Measurements from ENCODE around the gene UNC13A. TPM values are rescaled to one million over a fixed set of nuclear protein-coding genes. Genes with fewer than 3 reads are reported as not detected.

The UNC13A gene
- polyA plus RNA-seq, 3 donors: 0.01 TPM; not detected in 2

- Mint-ChIP-seq H3K36me3 (peaks cover 45 to 83% of the 10 kb centered on the region in 2 donors), H3K27ac (peak overlapping the region in 5 of 7 donors; percentile 16 to 74 (median 51)), H3K9me3 (peaks cover 0 to 2% (median 0%) of the 10 kb centered on the region in 7 donors), H3K4me3 (no peak overlapping the region), H3K27me3 (ENCODE audit: low read depth in 3 of 3) (no peaks in the 10 kb centered on the region), H3K4me1 (peaks cover 25% of the 10 kb centered on the region)
- TF ChIP-seq CTCF (IDR thresholded peaks at IDR 0.05): peak; percentile 39
- no peak for DNase-seq
- Histone ChIP-seq H2AFZ (ENCODE audit: insufficient read depth, low read depth, low read length, poor library complexity, severe bottlenecking) (no peak overlapping the region), H3K4me2 (replicated peaks; ENCODE audit: extremely low read depth, low read length, poor library complexity, severe bottlenecking) (no peak overlapping the region), H3K4me3 (replicated peaks in 1 of 3; ENCODE audit: low read depth in 2 of 3, low read length in 3 of 3) (no peak overlapping the region), H3K4me1 (ENCODE audit: control insufficient read depth in 1 of 2, insufficient read depth in 2 of 2, low read length in 2 of 2) (peaks cover 19 to 23% of the 10 kb centered on the region in 2 donors), H4K20me1 (ENCODE audit: insufficient read depth, low read length) (peaks cover 99% of the 10 kb centered on the region), H3K36me3 (replicated peaks in 1 of 2; ENCODE audit: control insufficient read depth in 1 of 2, insufficient read depth in 2 of 2, low read length in 2 of 2) (peaks cover 67 to 80% of the 10 kb centered on the region in 2 donors), H3K9me3 (replicated peaks in 1 of 2; ENCODE audit: control insufficient read depth in 1 of 2, insufficient read depth in 1 of 2, low read length in 2 of 2) (no peaks in the 10 kb centered on the region), H3K27me3 (ENCODE audit: control insufficient read depth in 2 of 2, insufficient read depth in 2 of 2, low read length in 2 of 2) (no peaks in the 10 kb centered on the region), H3K9ac (ENCODE audit: insufficient read depth, low read length, poor library complexity, severe bottlenecking) (no peak overlapping the region), H3K27ac (ENCODE audit: low read depth in 1 of 2, low read length in 2 of 2) (peak overlapping the region in 1 of 2 donors; percentile 14), H3K79me2 (ENCODE audit: insufficient read depth, low read length) (peaks cover 97% of the 10 kb centered on the region)
- intact Hi-C loops (cut with micrococcal nuclease): no loop called here
- WGBS (ENCODE audit: insufficient coverage): 97% methylated on average over 17 of the region's 21 CpGs
These were observed 37.4 kb upstream of the UNC13A start for GRCh38 chr19:17725422-17726078.

- H3K4me3 Mint-ChIP-seq: no peak overlapping the region
- no peak overlapping the region for H3K4me2 ChIP-seq (replicated peaks; ENCODE audit: extremely low read depth, low read length, poor library complexity, severe bottlenecking)
- WGBS (ENCODE audit: insufficient coverage): 100% methylated on average over 4 of the region's 7 CpGs
- peak overlapping the region in 4 of 7 donors; percentile 54 to 77 (median 63) for H3K27ac Mint-ChIP-seq
- H3K4me1 ChIP-seq (ENCODE audit: control insufficient read depth in 1 of 2, insufficient read depth in 2 of 2, low read length in 2 of 2): peaks cover 28 to 32% of the 10 kb centered on the region in 2 donors
- no peak for TF ChIP-seq CTCF (IDR thresholded peaks at IDR 0.05)
- no peak overlapping the region for H2AFZ ChIP-seq (ENCODE audit: insufficient read depth, low read depth, low read length, poor library complexity, severe bottlenecking)
- no peaks in the 10 kb centered on the region for H3K27me3 ChIP-seq (ENCODE audit: control insufficient read depth in 2 of 2, insufficient read depth in 2 of 2, low read length in 2 of 2)
- no peaks in the 10 kb centered on the region for H3K9me3 ChIP-seq (replicated peaks in 1 of 2; ENCODE audit: control insufficient read depth in 1 of 2, insufficient read depth in 1 of 2, low read length in 2 of 2)
- H4K20me1 ChIP-seq (ENCODE audit: insufficient read depth, low read length): peaks cover 99% of the 10 kb centered on the region
- H3K79me2 ChIP-seq (ENCODE audit: insufficient read depth, low read length): peaks cover 97% of the 10 kb centered on the region
- peaks cover 0 to 2% (median 0%) of the 10 kb centered on the region in 7 donors for H3K9me3 Mint-ChIP-seq
- H3K36me3 ChIP-seq (replicated peaks in 1 of 2; ENCODE audit: control insufficient read depth in 1 of 2, insufficient read depth in 2 of 2, low read length in 2 of 2): peaks cover 60 to 71% of the 10 kb centered on the region in 2 donors
- H3K4me1 Mint-ChIP-seq: peaks cover 29% of the 10 kb centered on the region
- H3K4me3 ChIP-seq (replicated peaks in 1 of 3; ENCODE audit: low read depth in 2 of 3, low read length in 3 of 3): no peak overlapping the region
- intact Hi-C loops (cut with micrococcal nuclease): no loop called here
- no peak for DNase-seq
- H3K36me3 Mint-ChIP-seq: peaks cover 39 to 74% of the 10 kb centered on the region in 2 donors
- peaks cover 0 to 1% (median 0%) of the 10 kb centered on the region in 3 donors for H3K27me3 Mint-ChIP-seq (ENCODE audit: low read depth in 3 of 3)
- peak overlapping the region in 1 of 2 donors; percentile 14 for H3K27ac ChIP-seq (ENCODE audit: low read depth in 1 of 2, low read length in 2 of 2)
- no peak overlapping the region for H3K9ac ChIP-seq (ENCODE audit: insufficient read depth, low read length, poor library complexity, severe bottlenecking)
These were observed 36.5 kb upstream of the UNC13A start for GRCh38 chr19:17724655-17725054.

All from CD14-positive monocyte (primary cell).